NCI-H1436 treated with DMSO at 0.1 percent for 48 hours (cell line): ENCODE data around the gene RAB19.

Experiments used
- DNase-seq: peaks from one replicate; lab custom pipeline; 2025; lab: John Stamatoyannopoulos, UW

RAB19 gene, protein sequence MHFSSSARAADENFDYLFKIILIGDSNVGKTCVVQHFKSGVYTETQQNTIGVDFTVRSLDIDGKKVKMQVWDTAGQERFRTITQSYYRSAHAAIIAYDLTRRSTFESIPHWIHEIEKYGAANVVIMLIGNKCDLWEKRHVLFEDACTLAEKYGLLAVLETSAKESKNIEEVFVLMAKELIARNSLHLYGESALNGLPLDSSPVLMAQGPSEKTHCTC

DNA sequence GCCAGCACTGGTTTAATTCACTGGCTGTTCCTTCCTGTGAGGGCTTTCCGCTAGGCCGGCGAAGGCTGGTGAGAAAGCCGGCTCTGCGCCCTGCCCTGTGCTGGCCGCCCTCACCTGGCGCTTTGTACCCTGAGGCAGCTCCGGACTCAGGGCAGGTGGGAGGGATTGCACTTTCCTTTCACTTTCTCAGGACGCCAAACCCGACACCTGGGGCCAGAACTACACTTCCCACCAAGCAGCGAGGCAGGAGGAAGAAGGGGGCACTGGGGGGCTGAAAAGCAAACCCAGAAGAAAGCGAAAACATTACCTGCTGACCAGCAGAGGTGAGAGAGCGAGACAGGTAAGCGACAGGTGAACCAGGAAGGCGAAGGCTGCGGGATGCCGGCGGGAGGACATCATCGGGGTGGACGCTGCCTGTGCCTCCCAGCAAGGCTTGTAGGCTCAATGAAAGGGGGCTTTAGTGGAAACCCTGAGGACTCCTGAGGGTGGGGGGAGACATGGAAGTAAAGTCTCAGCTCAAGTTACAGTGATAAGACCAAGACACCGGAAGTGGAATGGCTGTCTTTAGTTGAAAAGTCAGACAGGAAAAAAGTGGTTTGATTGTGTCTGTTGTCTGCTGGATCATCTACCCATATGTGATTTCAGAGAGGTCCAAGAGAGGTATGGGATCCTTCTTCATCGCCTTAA lies at the start of gene RAB19:
TSS of gene RAB19 (plus strand) at position 181 of the 687 bp plus-strand sequence. CDS start 3,589 bp downstream, outside the sequence.
- DNase-seq: no peak

DNA sequence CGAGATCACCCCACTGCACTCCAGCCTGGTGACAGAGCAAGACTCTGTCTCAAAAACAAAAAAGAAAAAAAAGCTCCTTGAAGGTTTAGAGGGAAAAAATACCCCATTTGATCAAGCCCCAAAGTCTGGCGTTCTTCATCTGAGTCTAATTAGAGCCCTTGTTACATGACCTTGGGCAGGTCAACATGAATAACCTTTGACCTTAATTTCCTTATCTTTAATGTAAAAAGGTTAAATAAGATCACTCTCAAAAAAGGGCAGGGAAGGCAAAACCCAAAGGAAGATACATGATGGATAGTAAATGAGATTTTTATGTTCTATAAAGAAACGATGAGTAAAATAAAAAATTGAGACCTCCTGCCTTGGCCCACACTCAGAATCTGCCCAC lies 45.8 kb upstream of the RAB19 start:
- no peak for DNase-seq

DNA sequence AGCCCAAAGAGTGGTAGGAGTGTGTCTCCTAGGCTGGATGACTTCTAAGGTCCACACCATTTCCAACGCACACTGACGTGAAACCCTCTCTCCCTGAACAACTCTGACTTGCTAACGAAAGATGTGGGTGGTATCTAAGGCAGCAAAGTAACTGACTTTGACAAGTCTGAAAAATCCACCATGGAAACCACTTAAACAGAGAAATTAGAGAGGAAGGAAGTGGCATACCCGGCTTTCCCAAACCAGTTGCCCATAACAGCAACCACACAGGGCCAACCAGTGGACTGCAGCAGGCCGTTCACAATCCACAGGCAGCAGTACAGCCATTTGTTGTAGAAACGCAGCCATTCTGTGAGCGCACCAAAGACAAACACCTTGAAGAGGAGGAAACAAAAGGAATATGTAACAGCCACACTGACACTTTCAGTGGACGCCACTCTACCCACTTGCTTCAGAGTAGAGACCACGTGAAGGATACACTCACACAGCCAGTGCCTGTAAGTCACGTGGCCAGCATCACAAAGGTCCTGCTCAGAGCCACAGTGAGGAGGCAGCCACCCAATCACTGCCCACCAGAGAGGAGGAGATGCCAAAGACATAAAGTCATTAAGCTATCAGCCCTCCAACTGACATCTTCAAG lies 45.3 kb upstream of the RAB19 start:
- no peak for DNase-seq

DNA sequence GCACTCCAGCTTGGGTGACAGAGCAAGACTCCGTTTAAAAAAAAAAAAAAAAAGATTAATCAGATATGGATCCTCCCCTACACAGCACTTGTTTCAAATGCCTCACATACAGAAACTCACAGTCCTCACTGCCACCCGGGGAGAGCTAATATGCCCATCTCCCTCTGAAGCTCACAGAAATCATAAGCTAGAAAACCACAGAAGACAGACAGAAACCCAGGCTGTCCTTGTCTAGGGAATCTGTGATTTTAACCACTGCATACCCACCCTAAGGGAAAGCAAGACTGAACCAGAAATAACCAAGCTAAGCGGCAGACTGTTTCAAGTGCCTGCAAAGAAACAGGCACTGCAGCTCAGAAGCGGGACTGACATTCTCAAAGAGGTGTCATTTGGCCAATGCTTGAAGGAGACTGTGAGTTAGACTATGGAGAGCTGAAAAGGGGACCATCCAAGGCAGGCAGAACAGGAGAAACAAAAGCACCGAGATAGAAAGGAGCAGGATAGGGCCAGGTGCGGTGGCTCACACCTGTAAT lies 43.1 kb upstream of the RAB19 start:
- DNase-seq: no peak

DNA sequence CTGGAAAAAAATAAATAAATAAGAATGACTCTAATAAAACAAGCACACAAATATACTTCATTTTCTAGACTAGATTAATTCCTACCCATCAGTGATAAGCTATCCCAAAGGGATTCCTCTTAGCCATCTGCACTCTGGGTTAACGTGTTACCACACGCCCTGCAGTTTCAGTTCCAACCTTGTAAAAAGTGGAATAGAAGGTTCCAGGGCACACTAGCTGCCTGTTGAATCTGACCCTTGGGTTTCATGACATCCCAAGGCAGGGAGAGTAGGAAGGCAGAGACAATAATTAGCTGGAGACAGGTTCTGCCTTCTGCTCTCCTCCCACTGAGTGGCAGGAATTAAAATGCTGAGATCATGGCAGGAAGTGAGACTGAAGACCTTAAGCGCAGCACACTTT lies 39.0 kb upstream of the RAB19 start:
- no peak for DNase-seq

DNA sequence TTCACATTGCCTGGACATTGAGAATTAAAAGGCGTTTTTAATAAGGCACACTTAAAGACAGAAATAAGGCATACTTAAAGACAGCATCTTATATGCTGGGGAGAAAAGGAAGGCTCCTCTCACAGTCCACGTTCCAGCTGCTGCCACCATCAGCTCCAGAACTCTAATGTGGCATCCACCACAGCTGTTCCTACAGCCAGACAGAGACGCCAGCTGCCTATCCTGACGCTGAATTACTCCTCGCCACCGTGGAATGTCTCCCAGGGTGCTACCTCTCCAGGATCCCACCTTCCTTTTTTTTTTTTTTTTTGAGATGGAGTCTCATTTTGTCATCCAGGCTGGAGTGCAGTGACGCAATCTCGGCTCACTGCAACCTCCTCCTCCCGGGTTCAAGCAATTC lies 36.3 kb upstream of the RAB19 start:
- DNase-seq: no peak

DNA sequence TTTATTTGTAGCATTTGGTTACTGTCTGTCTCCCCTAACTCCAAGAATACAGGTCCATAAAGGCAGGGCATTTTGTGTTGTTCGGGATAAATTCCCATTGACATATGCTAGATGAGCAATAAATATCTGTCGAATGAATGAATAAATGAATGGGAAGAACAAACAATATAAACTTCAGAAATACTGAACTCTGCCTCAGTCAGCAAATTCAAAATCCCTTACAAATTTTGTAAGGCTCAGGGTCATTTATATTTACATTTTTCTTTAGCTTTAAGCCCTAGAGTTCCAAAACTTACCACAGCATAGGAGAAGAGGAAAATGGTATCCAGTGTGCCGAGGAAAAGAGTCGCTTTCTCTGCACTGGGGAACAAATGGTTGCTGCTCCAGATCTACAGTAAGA lies 34.6 kb upstream of the RAB19 start:
- no peak for DNase-seq

DNA sequence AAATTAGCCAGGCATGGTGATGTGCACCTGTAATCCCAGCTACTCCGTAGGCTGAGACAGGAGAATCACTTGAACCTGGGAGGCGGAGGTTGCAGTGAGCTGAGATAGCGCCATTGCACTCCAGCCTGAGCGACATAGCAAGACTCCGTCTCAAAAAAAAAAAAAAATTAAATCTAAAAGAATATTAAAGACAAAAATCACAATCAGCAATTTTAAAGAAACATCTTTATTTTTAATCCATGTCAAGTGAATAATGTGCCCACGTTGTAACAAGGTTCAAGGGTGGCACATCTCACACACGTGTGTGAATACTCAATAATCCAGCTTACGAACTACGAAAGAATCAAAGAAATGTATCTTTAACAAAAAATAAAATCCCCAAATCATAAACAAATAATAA lies 28.5 kb upstream of the RAB19 start:
- DNase-seq: no peak

DNA sequence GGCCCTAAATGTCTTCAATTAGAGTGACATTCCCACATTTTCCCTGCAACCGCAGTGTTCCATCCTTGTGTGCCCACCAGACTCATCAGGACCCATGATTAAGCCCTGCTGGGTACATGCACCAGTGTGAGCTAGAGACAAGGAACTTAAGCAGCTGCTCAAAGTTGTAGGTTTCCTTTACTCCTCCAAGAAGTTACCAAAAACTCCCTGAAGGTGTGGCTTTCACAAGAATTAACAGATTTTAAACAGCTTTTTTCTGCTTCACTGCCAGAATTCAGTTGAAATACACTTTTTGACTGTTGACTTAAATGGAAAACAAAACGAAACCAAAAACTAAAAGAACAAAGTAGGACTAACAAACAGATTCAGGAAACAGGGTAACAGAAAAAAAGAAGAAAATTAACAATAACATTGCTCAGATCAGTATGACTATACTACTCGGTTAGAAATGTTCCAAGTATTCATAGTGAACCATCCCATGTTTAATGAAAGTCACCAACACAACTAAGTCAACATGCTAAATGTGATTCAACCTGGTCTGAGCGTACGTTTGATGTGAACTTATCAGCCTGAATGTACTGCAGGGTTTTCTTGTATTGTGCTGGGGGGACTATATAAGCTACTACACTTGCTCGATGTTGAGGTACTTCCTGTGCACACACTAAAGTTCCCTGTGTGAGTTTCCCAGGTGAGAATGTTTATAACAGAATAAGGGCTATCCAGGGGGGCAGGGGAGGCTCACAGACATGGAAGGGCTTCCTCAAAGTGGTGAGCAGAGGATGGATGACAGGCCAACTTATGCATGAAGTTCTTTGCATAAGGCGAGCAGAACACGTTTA lies 27.7 kb upstream of the RAB19 start:
- no peak for DNase-seq

DNA sequence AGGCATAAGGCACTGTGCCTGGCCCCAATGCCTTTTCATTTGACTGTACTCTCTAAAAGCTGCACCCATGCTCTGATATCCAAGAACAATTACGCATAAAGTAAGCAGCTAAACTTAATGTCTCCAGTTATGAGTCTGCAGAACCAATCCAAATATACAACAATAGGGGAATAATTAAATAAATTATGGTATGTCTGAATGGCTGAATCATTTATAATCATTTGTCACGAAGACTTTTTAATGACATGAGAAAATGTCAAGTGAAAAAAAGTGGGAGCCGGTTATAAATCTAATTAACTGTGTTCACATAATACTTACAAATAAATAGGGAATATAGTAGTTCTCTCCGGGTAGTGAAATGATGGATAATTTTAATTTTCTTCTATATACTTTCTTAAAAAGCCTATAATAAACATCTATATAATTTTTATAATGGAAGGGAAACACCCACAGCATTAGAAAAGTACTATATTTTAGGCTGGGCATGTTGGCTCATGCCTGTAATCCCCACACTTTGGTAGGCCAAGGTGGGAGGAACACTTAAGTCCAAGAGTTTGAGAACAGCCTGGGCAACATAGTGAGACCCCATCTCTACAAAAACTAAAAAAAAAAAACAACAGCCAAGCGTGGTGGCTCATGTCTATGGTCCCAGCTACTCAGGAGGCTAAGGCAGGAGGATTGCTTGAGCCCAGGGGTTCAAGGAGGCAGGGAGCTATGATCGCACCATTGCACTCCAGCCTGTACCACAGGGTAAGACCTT lies 19.7 kb upstream of the RAB19 start:
- DNase-seq: no peak

DNA sequence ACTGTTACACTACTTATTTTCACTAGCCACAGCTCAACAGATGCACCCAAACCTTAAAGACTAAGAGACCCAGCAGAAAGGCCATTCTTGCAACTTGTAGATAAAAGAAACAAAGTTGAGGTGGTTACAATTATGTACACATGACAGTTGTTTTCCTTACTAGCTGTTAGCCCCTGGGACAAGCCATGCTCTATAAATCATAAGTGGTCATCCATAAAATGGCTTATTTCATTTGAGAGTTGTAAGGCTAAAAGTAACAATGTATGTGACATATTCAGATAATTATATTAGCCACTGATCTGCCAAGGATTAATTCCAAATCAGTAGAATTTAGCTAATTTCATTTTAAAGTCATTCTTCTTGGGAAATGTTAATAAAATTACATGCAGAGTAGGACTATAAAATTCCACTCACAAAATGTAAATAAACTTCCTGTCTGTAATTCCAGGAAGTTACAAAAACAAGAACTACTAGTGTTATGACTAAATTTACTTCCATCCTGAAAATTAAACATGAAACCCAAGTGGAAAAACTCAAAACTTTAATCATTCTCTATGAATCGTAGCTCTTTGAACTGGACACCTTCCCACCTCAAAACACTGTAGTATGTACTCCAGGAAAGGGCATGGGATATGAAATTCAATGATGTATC lies 18.8 kb upstream of the RAB19 start:
- no peak for DNase-seq

DNA sequence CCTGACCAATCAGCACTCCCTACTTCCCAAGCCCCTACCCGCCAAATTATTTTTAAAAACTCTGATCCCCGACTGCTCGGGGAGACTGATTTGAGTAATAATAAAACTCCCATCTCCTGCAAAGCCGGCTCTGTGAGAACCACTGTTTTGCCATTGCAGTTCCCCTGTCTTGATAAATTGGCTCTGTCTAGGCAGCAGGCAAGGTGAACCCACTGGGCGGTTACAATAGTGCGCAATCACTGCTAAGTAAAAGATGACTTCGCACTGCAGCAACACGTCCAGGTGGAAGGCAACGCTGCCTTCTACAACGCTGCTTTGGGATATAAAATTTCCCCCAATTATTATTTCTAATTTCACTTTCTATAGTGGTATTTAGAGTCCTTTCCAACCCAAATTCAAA lies 14.4 kb upstream of the RAB19 start:
- no peak for DNase-seq

DNA sequence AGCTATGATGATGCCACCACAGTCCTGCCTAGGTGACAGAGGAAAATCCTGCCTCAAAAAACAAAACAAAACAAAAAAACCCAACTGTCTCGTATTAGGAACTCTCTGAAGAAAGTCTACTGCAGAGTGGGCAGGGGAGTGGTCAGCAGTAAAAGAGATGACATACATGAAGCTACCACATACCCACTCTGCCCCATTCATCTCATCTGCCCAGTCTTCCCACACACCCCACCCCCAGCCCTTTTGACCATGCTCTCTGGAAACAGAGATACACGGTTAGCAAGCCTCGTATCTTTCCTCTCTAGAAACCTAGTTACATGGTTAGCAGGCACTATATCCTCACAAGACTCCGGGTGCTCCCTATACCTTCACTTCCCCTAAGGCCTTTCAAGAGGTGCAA lies 13.8 kb upstream of the RAB19 start:
- no peak for DNase-seq

DNA sequence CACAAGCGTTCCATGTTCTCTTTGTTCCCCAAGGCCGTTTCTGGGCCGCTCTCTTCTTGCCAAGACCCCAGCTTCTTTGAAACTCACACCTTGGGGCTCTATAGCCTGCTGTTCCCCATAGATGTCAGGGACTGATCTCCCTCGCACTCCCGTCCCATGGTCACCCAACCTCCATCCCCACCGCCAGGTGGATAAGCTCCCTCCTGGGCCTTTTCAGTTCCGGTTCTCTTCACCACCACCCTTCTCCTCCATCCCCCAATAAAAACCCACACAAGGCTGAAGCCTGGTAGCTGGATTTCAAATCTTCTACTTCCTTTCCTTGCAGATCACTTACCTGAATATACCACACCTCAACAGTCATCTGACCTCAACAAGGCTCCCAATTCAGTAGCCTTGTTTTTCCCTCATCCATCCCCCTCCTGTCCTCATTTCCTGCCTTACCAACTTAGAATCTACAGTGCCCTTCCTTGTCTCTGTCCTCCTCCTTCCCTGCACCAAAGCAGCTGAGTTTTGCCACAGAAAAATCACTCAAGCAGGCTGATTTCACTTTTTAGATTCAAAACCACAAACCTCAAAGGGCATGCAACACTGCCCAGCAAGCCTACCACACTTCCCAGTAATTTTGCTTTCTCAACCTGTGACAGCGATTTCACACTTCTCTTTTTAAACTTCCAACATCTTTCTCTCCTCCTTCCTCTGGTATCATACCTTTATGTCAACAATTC lies 13.2 kb upstream of the RAB19 start:
- DNase-seq: no peak

DNA sequence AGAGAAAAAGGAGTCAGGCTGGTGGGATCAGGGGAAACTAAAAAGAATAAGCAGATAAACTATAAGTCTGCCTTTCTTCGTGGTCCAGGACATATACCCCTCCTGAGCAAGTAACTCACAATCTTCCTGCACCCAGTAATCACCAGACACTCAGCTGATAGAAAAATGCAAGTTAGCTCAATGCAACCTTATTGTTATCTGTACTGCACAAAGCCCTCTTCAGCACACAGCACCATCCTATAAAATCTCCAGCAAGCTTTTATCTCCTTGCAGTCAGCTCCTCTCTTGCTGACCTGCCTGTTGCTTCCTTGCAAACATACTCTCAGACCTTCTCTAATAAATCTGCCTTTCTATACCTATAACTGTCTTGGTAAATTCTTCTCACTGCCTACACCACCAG lies 12.2 kb upstream of the RAB19 start:
- no peak for DNase-seq

DNA sequence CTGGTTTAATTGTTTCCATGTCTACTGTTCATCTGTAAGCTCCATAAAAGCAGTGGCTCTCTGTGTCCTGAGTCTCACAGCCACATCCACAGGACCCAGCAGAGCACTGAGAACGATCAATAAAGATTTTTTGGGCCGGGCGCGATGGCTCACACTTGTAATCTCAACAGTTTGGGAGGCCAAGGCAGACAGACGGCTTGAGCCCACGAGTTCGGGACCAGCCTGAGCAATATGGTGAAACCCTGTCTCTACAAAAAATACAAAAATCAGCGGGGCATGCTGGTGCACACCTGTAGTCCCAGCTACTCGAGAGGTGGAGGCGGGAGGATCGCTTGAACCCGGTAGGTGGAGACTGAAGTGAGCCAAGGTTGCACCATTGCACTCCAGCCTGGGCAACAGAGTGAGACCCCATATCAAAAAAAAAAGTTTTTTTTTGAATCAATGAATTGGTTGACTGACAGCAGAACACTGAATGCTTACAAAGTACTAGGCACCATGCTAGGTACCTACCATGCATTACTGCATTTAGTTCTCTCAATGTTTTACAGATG lies 10.0 kb upstream of the RAB19 start:
- no peak for DNase-seq

DNA sequence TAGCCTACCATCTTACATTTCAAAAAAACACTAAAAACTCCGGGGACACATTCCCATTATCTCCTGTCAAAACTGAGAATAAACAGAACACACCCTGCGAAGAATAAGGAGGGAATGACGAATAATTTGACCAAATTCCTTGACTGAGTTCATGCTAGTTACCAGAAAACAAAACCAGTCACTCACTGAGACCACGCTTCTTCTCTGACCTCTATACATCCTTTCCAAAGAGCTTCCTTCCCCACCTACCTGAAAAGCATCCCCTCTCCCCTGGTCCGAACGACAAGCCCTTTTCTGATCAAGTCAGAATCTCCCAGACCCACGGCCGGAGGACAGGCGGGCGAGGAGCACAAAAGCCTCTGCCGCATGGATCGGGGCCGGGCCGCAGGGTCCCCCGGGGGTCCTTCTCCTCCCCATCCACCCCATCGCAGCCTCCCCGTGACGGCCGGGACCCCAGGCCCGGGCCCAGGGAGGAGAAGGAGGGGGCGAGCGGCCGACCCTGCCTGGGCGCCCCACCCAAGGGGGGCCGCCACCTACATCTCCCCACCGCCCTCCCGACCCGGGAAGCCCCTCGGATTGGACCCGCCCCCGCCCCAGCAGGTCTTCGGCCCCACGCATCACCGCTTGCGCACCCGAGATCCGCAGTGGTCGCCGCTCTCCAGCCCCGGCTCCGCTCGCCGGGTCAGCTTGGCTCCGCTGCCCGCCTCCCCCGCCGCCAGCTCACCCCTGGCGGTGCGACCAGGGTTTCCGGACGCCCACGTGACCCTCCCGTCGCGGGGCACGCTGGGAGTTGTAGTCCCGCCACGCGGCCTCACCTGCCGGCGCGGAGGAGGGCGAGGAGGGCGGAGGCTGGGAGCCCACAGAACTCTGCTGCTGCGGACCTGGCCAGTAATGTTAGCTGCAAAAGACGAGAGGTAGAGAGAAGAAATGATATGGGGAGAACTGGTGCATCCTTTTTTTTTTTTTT lies 5.8 kb upstream of the RAB19 start, which contains the start of gene SLC37A3:
TSS of gene SLC37A3 (minus strand) at position 747 of the 967 bp plus-strand sequence. CDS start 16,004 bp downstream, outside the sequence.
- DNase-seq: no peak

DNA sequence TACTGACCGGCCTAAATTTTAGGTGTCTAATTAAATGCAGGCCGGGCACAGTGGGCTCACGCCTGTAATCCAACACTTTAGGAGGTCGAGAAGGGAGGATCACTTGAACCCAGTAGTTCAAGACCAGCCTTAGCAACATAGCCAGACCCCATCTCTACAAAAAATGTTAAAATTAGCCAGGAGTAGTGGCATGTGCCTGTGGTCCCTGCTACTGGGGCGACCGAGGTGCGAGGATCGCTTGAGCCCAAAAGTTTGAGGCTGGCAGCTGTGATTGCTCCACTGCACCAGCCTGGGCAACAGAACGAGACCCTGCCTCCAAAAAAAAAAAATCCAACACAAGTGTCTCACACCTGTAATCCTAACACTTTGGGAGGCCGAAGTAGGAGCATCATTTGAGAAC lies 5.0 kb upstream of the RAB19 start:
- DNase-seq: no peak

DNA sequence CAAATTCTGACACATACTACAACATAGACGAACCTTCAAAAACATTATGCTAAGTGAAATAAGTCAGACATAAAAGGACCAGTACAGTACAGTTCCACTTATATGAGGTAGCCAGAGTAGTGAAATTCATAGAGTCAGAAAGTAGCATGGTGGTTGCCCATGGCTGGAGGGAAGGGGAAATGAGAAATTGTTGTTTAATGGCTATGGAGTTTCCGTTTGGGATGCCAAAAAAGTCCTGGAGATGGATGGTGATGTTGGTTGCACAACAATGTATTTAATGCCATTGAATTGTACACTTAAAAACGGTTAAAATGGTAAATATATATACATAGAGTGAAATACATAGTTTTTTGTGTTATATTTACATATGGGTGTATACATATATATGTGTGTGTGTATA lies 3.5 kb upstream of the RAB19 start:
- DNase-seq: no peak
